Femur (tissue), 1 donor: ENCODE measurements around the gene GRK1.
A peak's percentile ranks its signal among the peaks of the same experiment; 100 is the strongest.
"Not testable (repeated sequence)": the region's sequence is repeated elsewhere in the genome, so short reads cannot be mapped to it uniquely, and the experiment has no call there.

Experiments used
- DNase-seq: peaks from one replicate; pipeline ENCODE4 v3.0.0-alpha.2; 2017

Gene GRK1

GRCh38 chr13:113666329-113666670 lies 719 bp upstream of the GRK1 start:
- DNase-seq, result no peak

DNA sequence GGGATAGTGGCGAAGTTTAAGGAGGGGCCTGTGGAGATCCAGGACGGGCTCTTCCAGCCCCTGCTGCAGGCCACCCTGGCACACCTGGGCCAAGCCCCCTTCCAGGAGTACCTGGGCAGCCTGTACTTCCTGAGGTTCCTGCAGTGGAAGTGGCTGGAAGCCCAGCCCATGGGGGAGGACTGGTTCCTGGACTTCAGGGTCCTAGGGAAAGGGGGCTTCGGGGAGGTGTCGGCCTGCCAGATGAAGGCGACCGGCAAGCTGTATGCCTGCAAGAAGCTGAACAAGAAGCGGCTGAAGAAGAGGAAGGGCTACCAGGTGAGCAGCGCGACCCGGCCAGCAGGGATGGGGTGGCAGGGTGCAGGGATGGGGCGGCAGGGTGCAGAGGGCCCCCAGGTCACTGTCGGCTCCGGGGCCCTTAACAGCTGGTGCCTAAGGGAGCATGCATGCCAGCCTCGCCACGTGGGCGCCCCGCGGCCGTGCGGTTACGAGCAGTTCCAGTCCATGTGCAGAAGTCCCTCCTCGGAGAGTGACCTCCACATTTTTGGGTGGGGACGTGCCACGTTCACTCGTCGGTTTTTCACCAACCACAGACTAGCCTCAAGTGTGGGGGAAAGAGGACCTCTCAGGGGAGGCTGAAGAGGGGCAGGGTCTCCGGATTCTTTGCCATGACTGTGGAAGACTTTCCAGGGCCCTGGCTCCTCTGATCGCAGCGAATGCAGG lies 912 bp downstream of the GRK1 start:
- peak; percentile 17 for DNase-seq

GRCh38 chr13:113668491-113668971 lies 1.5 kb downstream of the GRK1 start:
- DNase-seq, result peak; percentile 12

DNA sequence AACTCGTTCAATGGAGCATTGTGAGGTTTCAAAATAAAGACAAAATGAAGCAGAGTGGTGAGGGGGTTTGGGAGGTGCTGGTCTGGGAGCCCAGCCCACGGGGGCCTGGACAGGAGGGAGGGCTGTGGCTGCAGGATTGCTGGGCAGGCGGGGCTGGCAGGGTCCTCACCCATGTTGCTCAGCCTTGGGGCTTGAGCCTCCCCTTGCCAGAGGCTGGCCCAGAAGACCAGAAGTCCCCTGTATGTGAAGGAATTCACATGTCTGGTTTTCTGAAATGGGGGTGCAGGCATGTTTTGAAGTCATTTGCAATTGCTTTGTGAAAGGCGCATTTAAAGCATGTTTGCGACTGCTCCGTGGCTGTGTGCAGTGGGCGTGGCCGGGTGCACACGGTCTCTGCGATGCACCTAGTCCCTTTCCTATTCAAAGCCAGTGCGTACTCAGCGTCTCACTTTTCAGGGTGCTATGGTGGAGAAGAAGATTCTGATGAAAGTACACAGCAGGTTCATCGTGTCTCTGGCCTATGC lies 2.3 kb downstream of the GRK1 start:
- DNase-seq, result no peak

- peak; percentile 12 for DNase-seq
Observed at GRCh38 chr13:113669755-113670341, 2.8 kb downstream of the GRK1 start.

GRCh38 chr13:113670541-113670940 lies 3.5 kb downstream of the GRK1 start:
- no peak for DNase-seq

DNA sequence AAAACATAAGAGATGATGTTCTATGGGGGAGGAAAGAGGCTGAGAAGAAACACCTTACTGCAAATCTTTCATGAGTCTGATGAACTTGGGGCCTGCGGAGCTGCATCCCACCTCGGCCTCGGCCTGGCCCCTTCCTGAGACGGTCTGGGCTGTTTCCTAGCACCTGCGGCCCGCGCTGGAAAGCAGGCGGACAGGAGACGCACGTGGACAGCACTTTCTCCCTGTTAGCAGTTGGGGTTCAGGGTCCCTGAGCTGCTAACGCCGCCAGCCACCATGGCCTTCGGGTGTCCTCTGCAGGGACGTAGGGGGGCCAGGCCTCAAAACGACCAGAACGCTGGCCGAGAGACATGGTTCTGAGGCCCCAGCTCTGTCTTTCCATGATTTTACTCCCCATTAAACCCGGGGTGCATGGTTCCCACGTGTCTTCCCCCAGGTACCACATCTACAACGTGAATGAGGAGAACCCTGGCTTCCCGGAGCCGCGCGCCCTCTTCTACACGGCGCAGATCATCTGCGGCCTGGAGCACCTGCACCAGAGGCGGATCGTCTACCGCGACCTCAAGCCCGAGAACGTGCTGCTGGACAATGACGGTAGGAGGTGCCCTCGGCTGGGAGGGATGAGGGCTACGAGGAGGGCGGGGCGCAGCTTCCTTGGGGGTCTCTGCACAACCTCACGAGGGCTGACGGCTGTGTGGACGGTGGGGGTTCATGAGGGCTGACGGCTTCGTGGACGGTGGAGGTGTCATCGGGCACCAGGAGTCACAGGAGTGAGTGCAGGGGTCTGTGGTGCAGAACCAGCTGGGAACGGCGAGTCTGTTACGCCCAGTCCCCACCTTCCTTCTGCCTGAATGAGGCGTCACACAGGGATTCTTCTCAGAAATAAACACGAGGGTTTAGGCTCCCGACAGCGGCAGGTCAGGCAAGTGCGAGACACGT lies 4.3 kb downstream of the GRK1 start:
- DNase-seq, result peak; percentile 8

DNA sequence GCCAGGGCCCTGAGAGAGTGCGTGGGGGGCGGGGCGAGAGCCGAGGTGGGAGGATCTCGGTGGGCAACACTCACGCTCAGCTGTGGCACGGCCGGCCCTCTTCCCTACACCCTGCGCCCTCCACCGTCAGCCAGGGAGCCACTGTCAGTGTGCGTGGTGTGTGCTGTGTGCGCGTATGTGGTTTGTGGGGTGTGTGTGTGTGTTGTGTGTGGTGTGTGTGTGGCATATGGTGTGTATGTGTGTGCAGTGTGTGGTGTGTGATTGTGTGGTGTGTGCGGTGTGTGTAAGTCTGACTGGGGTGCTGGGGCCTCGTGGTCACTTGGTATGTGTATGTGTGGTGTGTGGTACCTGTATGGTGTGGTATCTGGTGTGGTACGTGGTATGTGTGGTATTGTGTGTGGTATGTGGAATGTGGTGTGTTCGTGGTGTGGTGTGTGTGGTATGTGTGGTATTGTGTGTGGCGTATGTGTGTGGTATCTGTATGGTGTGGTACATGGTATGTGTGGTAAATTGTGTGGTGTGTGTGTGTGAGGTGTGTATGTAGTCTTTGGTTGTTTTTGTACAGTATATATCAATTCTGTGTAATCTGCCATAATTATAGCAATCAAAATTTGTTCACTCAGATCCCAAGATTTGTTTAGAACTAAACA lies 5.1 kb downstream of the GRK1 start:
- DNase-seq, result peak; percentile 12

- no peak for DNase-seq
Observed at GRCh38 chr13:113722921-113723320, 55.9 kb downstream of the GRK1 start.

DNA sequence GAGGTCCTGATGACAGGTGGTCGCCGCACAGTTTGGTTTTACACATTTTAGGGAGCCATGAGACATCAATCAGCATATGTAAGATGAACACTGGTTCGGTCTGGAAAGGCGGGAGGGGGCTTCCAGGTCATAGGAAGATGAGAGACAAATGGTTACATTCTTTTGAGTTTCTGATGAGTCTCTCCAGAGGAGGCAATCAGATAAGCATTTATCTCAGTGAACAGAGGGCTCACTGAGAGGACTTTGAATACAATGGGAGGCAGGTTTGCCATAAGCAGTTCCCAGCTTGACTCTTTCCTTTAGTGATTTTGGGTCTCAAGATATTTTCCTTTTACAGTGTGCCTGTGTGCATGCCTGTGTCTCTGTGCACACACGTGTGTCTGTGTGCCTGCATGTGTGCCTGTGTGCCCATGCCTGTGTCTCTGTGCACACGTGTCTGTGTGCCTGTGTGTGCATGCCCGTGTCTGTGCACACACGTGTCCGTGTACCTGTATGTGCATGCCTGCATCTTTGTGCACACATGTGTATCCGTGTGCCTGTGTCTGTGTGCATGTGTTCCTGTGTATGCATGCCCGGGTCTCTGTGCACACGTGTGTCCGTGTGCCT lies 56.5 kb downstream of the GRK1 start:
- no peak for DNase-seq

DNA sequence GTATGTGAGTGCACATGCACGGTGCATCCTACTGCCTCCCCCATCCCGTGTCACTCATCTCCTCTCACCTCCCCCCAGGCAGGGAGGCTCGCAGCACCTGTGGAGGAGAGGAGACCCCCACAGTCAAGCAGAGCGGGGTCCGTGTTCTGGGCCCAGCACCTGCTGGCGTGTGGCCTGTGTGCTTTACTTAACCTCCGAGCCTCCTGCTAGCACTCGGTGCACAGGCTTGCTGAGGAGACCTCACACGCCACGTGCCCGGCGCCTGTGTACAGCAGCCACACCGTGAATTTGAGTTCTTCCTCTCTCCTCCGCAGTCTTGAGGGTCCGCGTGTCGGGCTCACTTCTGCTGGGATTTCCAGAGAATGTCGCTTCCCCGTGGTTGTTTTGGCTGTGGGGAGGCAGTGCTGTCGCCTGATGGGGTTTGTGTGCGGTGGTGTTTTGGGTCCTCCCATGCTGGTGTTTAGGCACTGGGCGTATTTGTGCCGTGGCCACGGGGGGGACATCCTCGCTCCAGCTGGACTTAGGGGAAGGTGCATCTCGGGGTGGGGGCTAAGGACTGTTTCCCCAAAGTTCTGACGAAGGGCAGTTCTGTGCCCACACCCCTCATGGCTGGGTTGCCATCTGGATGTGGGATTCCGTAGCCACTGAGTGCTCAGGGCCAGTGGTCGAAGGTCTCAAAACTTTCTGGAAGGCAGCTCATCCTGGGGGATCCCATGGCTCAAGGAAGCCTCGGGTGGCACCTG lies 57.2 kb downstream of the GRK1 start:
- no peak for DNase-seq

- peak; percentile 77 for DNase-seq
Observed at GRCh38 chr13:113724780-113725315, 57.8 kb downstream of the GRK1 start.

DNA sequence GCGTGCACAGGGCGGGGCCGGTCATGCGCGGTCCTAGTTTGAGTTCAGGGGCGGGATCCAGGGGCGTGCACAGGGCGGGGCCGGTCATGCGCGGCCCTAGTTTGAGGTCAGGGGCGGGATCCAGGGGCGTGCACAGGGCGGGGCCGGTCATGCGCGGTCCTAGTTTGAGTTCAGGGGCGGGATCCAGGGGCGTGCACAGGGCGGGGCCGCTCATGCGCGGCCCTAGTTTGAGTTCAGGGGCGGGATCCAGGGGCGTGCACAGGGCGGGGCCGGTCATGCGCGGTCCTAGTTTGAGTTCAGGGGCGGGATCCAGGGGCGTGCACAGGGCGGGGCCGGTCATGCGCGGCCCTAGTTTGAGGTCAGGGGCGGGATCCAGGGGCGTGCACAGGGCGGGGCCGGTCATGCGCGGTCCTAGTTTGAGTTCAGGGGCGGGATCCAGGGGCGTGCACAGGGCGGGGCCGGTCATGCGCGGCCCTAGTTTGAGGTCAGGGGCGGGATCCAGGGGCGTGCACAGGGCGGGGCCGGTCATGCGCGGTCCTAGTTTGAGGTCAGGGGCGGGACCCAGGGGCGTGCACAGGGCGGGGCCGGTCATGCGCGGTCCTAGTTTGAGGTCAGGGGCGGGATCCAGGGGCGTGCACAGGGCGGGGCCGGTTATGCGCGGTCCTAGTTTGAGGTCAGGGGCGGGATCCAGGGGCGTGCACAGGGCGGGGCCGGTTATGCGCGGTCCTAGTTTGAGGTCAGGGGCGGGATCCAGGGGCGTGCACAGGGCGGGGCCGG lies 58.5 kb downstream of the GRK1 start:
- DNase-seq, result not testable (repeated sequence)

GRCh38 chr13:113726106-113726821 lies 59.2 kb downstream of the GRK1 start:
- DNase-seq, result not testable (repeated sequence)

- DNase-seq, result no peak
Observed at GRCh38 chr13:113726961-113727411, 60.0 kb downstream of the GRK1 start.

GRCh38 chr13:113728571-113729054 lies 61.6 kb downstream of the GRK1 start:
- no peak for DNase-seq

DNA sequence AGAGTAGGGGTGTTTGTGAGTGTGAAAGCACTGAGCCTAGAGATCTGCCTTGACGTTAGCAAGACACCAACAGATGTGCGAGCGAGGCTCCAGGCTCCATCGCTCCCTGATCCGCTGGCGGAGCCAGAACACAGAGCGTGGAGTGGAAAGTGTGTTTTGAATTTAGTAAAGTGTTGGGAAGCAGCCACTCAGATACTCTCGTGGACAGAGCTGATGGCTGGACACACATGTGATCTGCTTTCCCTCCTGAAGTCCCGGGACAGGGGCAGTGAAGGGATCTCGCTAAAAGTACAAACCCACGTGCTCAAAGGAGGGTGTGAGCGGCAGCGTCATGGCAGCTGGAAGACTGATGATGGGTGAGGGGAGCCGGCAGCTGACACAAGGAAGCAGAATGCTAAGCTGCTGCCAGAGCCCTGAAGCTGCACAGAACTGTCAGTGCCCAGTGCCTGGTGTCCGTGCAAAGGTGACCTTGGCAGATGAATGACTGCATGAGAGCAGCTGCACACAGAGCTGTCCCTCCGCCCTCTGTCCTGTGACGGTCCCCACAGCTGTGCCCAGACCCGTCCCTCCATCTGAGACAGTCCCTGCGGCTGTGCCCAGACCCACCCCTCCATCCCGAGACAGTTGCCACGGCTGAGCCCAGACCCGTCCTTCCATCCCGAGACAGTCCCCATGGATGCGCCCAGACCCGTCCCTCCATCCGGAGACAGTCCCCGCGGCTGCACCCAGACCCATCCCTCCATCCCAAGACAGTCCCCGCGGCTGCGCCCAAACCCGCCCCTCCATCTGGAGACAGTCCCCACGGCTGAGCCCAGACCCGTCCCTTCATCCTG lies 62.4 kb downstream of the GRK1 start:
- DNase-seq, result peak; percentile 77

GRCh38 chr13:113730258-113730691 lies 63.3 kb downstream of the GRK1 start:
- DNase-seq, result no peak

DNA sequence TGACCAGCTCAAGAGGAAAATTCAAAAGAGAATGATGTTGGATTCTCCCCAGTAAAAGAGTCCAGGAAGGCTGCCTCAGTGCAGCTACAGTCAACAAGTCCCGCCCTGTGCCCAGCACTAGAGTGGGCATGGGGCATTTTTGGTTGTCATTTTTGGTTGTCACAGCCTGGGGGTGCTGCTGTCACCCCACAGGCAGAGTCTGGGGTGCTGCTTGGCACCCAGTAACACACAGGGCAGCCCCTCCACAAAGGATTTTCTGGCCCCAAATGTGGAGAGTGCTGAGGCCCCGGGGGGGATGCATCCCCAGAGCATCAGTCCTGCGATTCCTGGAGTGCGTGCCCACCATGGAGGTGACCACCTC lies 63.8 kb downstream of the GRK1 start:
- DNase-seq, result no peak
